Ovary (tissue), 9 donors: ENCODE measurements around the gene PRKG1. TPM values are rescaled to one million over a fixed set of nuclear protein-coding genes. Genes with fewer than 3 reads are reported as not detected.

Source experiments
- DNase-seq, 5 donors: peaks; one replicate each; pipeline ENCODE4 v3.0.0-alpha.2; 2019 to 2020
- H3K27ac ChIP-seq, 2 donors: fragments of 200-600 bp; one replicate each; pipeline versions ENCODE4 v1.5.1 to v1.8.0; 2019 to 2022
- H3K27me3 ChIP-seq: fragments of 200-600 bp; one replicate; pipeline ENCODE4 v1.8.0; 2022
- H3K36me3 ChIP-seq: fragments of 200-600 bp; sonication (generic); one replicate; pipeline ENCODE4 v1.5.1; 2019
- H3K4me1 ChIP-seq: one replicate; pipeline ENCODE4 v1.8.1; 2013; ENCODE audit warnings: mild to moderate bottlenecking, moderate library complexity; ENCODE audit not compliant: insufficient read depth
- H3K4me3 ChIP-seq: fragments of 200-600 bp; sonication (generic); one replicate; pipeline ENCODE4 v1.5.1; 2017
- H3K9me3 ChIP-seq, 2 donors: fragments of 200-600 bp in 1 of 2; sonication (generic) in 1 of 2; one replicate each; pipeline versions ENCODE4 v1.5.1 to v1.8.1; 2013 to 2019; ENCODE audit warnings: mild to moderate bottlenecking in 1 of 2, moderate library complexity in 1 of 2
- EP300 ChIP-seq: sonication (generic); formaldehyde crosslinking; IDR thresholded peaks from one replicate; pipeline ENCODE4 v1.6.1; 2017; ENCODE audit warnings: antibody characterized with exemption
- POLR2A ChIP-seq: fragments of 450-650 bp; IDR thresholded peaks from one replicate; pipeline ENCODE4 v1.6.1; 2017; ENCODE audit warnings: antibody characterized with exemption, mild to moderate bottlenecking, moderate library complexity
- WGBS, 3 donors: extraction: QIAGEN DNeasy Blood & Tissue Kit in 1 of 3; methylation state at CpG; one replicate each; pipeline versions ENCODE4 v1.1.5 to v1.1.7; 2013 to 2017; 5-methylcytosine and 5-hydroxymethylcytosine counted together
- intact Hi-C, 4 donors: fragments of 100-400 bp; cut with DNase I; formaldehyde crosslinking; loops; one replicate each; pipeline versions ENCODE4 v1.11.0 to v1.15.1; 2022 to 2023
- polyA plus RNA-seq, 2 donors: library from polyadenylated mRNA; stranded (reverse); fragments of 200-250 nt in 1 of 2; fragments of 350-450 nt in 1 of 2; fragmentation: Illumina TruSeq in 1 of 2; extraction: RNeasy Lipid Tissue Mini Kit (QIAGEN cat#74804) in 1 of 2; gene quantifications; one replicate each; pipeline ENCODE4 v1.2.3, GENCODE V29; 2013 to 2014
- total RNA-seq, 7 donors: library from RNA; depleted of rRNA in 2 of 7; stranded (reverse); fragments of >200 nt in 2 of 7; fragmentation: NEBNext Ultra II Directional in 3 of 7; extraction: Animal tissue kit (Norgen Biotek cat#: 25700) in 3 of 7; gene quantifications; one replicate each; pipeline versions ENCODE4 v1.1.0 to v1.2.4, GENCODE V29; 2016 to 2023
- TF ChIP-seq, protein P1 (sequence below), 3 donors: fragments of 450-650 bp in 2 of 3; fragments of 200-600 bp in 1 of 3; IDR thresholded peaks; one replicate each; pipeline versions ENCODE4 v1.5.1 to v1.8.0; 2016 to 2022; ENCODE audit warnings: antibody characterized with exemption in 3 of 3, mild to moderate bottlenecking in 1 of 3
- donor health status: DM: no; HTN: no; CAD: no; lungs with moderate emphysema.
- donor health status: DM: no; HTN: no; CAD: no.
- donor health status: Bipolar disorder and iron deficiency.
- donor health status: DM: yes; HTN: yes; CAD: no.
- donor health status: DM: no; HTN: no; CAD: no.
- donor health status: DM: yes; HTN: yes; CAD: no.

The PRKG1 gene
- total and polyA plus RNA-seq, 9 donors = 2.8 to 21.1 (median 15.7) TPM

DNA sequence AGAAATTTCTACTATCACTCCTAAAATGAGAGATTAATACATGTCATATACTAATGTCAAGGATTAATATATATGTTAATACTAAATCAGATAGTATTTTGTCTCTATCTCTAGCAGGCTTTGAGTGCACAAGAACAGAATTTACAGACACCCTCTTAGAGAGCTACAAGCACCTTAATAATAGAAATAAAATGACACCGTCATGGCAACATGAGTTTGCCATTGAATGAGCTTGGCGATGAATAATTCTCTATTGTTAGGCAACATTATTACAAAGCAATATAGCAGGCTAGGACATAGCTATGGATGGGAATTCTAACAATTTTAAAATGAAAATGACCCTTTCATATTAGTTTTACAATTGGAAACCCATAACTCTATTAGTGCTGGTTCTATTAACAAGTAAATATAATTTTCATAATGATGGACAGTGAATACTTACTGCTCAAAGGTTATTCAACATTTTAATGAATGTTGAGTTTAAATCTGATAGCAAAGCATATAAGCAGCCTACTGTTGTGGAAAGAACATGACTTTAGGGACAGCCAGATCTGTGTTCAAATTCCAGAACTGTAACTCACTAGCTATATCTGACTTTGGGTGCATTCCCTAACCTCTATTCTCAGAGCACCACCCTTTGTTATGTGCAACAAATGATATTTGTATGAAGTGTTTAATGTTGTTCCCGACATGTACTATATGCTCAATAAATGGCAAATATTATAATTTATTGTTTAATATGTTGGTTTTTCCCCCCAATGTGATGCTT lies 1055.3 kb downstream of the PRKG1 start:
- Histone ChIP-seq H3K4me1 (no peaks in the 10 kb centered on the region), H3K4me3 (no peak overlapping the region), H3K27me3 (no peaks in the 10 kb centered on the region), H3K9me3 (no peaks in the 10 kb centered on the region), H3K36me3 (no peaks in the 10 kb centered on the region), H3K27ac (no peak overlapping the region)
- TF ChIP-seq, protein P1, sequence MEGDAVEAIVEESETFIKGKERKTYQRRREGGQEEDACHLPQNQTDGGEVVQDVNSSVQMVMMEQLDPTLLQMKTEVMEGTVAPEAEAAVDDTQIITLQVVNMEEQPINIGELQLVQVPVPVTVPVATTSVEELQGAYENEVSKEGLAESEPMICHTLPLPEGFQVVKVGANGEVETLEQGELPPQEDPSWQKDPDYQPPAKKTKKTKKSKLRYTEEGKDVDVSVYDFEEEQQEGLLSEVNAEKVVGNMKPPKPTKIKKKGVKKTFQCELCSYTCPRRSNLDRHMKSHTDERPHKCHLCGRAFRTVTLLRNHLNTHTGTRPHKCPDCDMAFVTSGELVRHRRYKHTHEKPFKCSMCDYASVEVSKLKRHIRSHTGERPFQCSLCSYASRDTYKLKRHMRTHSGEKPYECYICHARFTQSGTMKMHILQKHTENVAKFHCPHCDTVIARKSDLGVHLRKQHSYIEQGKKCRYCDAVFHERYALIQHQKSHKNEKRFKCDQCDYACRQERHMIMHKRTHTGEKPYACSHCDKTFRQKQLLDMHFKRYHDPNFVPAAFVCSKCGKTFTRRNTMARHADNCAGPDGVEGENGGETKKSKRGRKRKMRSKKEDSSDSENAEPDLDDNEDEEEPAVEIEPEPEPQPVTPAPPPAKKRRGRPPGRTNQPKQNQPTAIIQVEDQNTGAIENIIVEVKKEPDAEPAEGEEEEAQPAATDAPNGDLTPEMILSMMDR (IDR thresholded peaks at IDR 0.05) = no peak
- no peak for TF ChIP-seq POLR2A
- TF ChIP-seq EP300 = no peak
- WGBS, 3 donors = 94 to 96% (median 96%) methylated on average over 3 of the region's 3 CpGs
- intact Hi-C loops = no loop called here
- DNase-seq = no peak

DNA sequence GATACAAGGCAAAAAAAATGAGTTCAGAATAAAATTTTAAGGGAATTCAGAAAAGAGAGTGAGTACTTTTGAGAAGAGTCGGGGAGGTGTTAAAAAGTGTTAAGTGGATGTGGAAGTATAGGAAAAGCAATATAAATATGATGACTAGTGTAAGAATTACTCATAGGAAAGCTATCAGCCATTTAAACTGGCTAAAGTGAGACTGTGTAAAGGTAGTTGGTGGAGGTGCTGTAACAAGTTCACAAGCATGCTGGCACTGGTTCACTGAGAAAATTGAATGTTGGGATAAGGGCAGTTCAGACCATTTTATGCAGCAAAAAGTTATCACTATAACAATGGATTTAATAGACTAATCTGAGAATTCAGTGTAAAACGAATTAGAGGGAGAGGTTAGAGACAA lies 1060.8 kb downstream of the PRKG1 start:
- intact Hi-C loops = no loop called here
- Histone ChIP-seq H3K4me1 (no peaks in the 10 kb centered on the region), H3K36me3 (no peaks in the 10 kb centered on the region), H3K27ac (no peak overlapping the region), H3K4me3 (no peak overlapping the region), H3K27me3 (no peaks in the 10 kb centered on the region), H3K9me3 (no peaks in the 10 kb centered on the region)
- DNase-seq = no peak
- 64 to 77% (median 70%) methylated on average over 2 of the region's 2 CpGs for WGBS, 3 donors
- TF ChIP-seq, protein P1 (IDR thresholded peaks at IDR 0.05) = no peak
- TF ChIP-seq POLR2A (no peak), EP300 (no peak)

DNA sequence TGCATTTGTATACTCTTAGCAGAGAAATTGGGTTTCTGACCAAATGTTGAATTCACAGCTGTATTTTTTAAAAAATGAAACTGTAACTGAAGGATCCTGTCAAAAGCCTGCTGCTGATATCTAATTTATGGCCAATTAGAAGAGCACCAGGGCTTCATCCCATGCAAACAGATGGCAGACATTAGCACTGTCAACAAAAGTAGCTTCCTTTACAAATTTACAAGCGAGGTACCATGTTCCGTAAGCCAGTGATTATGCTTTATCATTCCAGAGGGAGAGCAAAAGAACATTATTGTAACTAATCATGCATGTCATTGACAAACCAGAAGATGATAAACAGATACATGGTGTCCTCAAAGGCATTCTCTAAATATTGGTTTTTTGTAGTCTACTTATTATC lies 1062.6 kb downstream of the PRKG1 start:
- Histone ChIP-seq H3K36me3 (no peaks in the 10 kb centered on the region), H3K27me3 (no peaks in the 10 kb centered on the region), H3K9me3 (no peaks in the 10 kb centered on the region), H3K27ac (no peak overlapping the region), H3K4me1 (no peaks in the 10 kb centered on the region), H3K4me3 (no peak overlapping the region)
- intact Hi-C loops = no loop called here
- WGBS, 3 donors = 65 to 82% (median 70%) methylated on average over 2 of the region's 2 CpGs
- TF ChIP-seq EP300 (no peak), POLR2A (no peak)
- TF ChIP-seq, protein P1 (IDR thresholded peaks at IDR 0.05) = no peak
- no peak for DNase-seq

DNA sequence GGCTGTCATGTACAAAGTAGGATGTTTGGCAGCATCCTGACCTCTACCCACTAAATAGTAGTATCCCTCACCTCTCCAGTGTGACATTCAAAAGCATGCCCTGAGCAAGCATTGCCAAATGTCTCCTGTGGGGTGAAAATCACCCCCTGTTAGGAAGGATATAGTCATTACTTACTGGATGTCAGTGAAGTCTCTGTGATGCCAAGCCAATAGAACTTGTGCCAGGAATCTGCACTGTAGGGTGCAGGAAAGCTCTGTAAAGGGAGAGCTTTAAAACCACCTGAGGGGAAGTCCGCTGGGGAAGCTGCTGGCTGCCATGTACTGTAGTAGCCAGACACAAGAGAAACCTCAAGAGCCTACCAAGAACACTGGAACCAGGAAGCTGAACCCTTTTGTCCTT lies 1069.1 kb downstream of the PRKG1 start:
- H3K4me3 ChIP-seq = no peak overlapping the region
- TF ChIP-seq POLR2A (no peak), EP300 (no peak)
- TF ChIP-seq, protein P1 (IDR thresholded peaks at IDR 0.05) = no peak
- intact Hi-C loops = no loop called here

More for the DNA sequence above, 1069.1 kb downstream of the PRKG1 start:
- no peaks in the 10 kb centered on the region for H3K9me3 ChIP-seq
- WGBS, 3 donors = 86 to 100% (median 94%) methylated on average over 1 of the region's 1 CpG
- no peaks in the 10 kb centered on the region for H3K36me3 ChIP-seq
- H3K27me3 ChIP-seq = no peaks in the 10 kb centered on the region
- no peak for DNase-seq
- H3K27ac ChIP-seq = no peak overlapping the region
- H3K4me1 ChIP-seq = no peaks in the 10 kb centered on the region
